HG02763 (cell line): ENCODE results near the gene TMEM129.

ENCODE experiments used
- ATAC-seq: cut with Tn5 transposase; IDR thresholded peaks from one replicate; pipeline ENCODE4 v1.9.1; 2021; ENCODE audit warnings: mild to moderate bottlenecking, moderate library complexity; ENCODE audit not compliant: unreplicated experiment

Gene TMEM129

GRCh38 chr4:1722551-1723118 lies 1.5 kb upstream of the TMEM129 start:
- ATAC-seq: no peak

DNA sequence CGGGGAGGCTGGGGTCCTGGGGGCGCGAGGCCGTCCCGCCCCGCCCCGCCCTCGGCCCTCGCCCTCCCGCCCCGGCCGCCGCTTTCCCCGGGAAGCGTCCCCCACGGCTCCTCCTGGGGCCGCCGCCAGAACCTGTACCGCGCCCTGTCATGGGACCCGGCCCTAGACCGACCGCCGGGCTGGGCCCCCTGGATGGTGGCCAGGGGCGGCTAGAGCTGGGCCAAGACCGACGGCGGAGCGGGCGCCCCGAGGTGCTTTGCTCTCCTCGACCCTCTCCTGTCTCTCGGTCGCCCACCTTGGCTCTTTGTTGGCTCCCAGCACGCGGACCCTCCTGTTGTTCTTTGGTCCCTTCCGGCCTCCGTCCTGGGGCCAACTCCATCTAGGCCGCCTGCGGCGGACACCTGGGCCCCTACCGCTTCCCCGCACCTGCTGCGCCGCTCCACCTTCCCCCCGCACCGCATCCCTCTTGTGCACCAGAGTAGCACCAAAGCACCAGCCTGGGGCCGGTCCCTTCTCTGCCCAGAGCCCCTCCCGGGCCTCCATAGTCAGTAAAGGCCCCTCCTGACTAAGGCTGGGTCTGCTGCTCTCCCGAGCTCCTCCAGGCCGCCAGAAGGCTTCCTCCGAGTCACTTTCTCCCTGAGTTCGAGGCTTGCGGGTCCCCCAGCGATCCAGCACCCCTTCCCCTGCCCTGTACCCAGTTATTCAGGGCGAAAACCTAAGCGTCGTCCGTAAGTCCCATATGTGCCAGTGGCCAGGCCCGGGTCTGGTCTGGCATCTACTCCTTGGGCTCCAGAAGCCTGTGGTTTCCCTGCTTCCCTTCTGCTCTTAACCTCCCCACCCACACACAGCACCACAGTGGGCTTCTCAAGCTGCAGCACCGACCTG lies 785 bp upstream of the TMEM129 start:
- ATAC-seq: no peak

GRCh38 chr4:1720163-1720983 lies 750 bp downstream of the TMEM129 start:
- peak; percentile 7 for ATAC-seq

GRCh38 chr4:1718095-1718850 lies 2.9 kb downstream of the TMEM129 start:
- no peak for ATAC-seq

GRCh38 chr4:1717129-1718094 lies 3.7 kb downstream of the TMEM129 start:
- ATAC-seq: no peak

GRCh38 chr4:1716065-1716945 lies 4.8 kb downstream of the TMEM129 start:
- ATAC-seq: no peak

GRCh38 chr4:1715002-1715758 lies 5.9 kb downstream of the TMEM129 start:
- ATAC-seq: no peak

DNA sequence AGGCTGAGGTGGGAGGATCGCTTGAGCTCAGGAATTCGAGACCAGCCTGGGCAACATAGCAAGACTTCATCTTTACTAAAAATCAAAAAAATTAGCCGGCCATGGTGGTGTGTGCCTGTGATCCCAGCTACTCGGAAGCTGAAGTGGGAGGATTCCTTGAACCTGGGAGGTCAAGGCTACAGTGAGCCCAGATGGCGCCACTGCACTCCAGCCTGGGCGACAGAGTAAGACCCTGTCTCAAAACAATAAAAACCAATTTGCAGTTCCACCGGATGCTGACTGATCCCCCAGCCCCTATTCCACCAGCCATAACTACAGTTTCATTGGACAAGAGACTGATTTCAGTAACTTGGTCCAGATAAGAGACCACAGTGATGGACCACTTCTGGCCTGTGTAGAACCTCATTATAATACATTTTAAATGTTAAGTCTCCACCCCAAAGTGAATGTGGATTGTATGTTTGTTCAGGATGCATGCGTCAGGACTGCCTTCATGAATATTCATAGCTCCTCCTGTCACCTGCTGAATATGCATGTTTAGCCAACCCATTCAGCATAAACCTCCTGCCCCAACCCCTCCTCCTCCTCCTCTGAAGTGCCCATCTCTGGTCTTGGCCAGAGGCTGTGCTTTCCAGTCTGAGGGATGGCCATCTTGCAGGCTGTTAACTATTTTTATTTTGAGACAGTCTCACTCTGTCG lies 6.7 kb downstream of the TMEM129 start:
- ATAC-seq: no peak

DNA sequence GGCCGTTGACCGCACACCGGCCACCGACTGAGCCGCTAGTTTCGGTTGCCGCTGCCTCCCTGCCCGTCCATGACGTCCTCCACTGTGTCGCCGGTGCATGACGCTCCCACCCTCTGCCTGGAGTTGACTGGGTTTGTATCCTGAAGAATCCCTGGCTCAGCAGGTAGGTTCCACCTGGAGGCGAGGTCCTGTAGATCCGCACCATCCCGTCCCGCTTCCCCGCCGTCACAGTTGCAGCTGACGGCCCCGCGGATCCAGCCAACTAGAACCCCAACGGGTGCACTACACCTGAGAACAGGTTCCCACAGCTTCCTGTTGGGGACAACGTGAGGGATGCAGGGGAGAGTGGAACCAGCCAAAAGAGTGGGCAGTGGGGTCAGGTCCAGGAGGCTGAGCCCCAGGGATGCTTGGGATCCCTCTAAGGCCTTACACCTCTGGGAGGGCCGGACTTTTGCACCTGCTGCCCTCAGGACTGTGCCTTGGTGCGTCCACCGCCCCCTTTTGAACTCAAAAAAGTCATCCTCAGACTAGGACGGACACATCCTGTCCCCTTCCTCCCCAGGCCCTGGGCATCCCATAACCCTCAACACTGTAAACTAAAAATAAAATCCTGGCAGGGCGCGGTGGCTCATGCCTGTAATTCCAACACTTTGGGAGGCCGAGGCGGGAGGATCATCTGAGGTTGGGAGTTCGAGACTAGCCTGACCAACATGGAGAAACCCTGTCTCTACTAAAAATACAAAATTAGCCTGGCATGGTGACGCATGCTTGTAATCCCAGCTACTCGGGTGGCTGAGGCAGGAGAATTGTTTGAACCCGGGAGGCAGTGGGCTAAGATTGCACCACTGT lies 7.9 kb downstream of the TMEM129 start:
- peak; percentile 0 for ATAC-seq

- peak; percentile 75 for ATAC-seq
Observed at GRCh38 chr4:1712216-1713002, 8.7 kb downstream of the TMEM129 start, which contains the start of gene SLBP. TSS of gene SLBP (minus strand) at chr4:1712319. CDS start at chr4:1712188, 131 bp downstream.

DNA sequence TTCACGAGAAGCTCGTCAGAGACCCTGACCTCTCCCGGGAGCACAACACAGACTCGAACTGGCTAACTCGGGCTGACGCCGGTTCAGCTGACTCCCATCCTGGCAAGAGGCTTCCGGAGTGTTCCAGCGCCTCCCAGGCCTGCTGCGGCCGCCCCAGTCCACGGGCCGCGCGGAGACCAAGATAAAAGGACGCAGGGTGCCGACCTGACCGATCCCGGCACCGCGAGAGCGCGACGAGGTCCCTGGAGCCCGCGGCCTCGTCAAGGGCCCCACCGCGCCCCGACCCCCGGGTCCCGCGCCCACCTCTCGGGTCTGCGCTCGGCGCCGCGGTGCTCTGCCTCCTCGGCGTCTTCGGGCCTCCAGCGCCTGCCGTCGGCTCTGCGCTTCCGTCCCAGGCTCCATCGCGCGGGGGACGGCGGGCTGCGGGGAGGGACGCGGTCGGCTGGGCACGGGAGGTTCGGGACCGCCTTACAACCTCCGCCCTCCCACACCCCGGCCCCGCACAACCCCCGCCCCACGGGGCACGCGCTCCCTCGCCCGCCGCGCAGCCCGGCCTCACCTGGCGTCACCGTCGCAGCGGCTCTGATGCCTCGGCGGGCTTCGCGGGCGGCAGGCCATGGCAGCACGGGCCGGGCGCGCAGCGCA lies 9.4 kb downstream of the TMEM129 start:
- peak; percentile 4 for ATAC-seq

DNA sequence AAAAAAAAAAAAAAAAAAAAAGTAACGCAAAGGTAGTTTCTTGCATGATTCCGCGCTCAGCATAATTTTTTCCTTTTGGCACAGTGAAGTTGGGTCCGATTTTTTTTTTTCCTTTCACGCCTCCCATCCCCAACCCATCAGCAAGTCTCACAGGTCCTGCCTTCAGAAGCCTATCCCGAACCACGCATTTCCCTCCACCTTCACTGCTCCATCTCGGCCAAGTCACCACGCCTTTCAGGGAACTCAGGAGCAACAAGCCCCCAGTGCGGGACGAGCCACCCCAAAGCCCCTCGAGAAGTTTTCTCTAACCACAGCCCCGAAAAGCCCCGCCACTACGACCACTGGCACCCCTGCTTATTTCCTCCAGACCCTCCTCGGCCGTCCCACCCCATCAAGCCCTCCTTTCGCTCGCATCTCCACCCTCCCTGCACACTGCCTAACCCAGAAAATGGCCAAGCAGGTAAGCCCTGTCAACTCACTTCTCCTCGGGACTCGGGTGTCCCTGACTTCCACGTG lies 10.0 kb downstream of the TMEM129 start:
- ATAC-seq: no peak

DNA sequence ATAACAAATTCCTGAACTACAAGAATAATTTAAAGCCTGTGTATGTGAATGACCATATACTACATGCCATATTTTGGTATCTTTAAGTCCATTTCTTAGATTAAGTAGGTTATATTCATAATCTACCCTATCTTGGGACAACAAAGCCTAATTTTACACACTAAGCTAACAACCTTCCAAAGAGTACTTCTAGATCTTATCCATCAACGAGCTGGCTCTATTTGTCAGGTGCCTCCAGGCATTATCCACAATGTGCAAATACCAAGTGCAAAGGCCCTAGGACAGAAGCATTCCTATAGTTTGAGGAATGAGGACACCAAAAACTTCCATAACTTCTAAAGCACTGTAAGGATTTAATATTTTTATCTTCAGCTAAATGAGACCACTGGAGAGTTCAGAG lies 12.5 kb downstream of the TMEM129 start:
- ATAC-seq: no peak

GRCh38 chr4:1706358-1706757 lies 14.8 kb downstream of the TMEM129 start:
- ATAC-seq: no peak

DNA sequence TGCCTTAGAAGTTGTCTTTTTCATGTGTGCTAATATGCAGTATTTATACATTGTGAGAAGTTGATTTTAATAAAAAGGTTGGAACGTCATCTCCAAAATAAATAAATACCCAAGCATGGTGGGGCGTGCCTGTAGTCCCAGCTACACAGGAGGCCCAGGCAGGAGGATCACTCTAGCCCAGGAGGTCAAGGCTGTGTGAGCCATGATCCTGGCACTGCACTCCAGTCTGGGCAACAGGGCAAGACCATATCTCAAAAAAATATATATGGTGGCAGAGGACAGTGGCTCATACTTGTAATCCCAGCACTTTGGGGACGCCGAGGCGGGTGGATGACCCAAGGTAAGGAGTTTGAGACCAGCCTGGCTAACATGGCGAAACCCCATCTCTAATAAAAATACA lies 15.4 kb downstream of the TMEM129 start:
- ATAC-seq: no peak
